Type B pancreatic cell (in vitro differentiated cells): ENCODE measurements around the gene SELENOK. TPM values are rescaled to one million over a fixed set of nuclear protein-coding genes. Genes with fewer than 3 reads are reported as not detected.

Experiments used
- DNase-seq: peaks from one replicate; pipeline ENCODE4 v3.0.0; 2021; ENCODE audit warnings: mixed read lengths; ENCODE audit not compliant: unreplicated experiment; ENCODE audit errors: extremely low spot score
- H3K27ac Mint-ChIP-seq: 2 replicates; pipeline ENCODE4 v1.8.0; 2021; ENCODE audit warnings: mild to moderate bottlenecking, mixed read lengths
- H3K27me3 Mint-ChIP-seq: 2 replicates; pipeline ENCODE4 v1.8.0; 2021; ENCODE audit warnings: mixed read lengths
- H3K36me3 Mint-ChIP-seq: 2 replicates; pipeline ENCODE4 v1.8.0; 2021; ENCODE audit warnings: mixed read lengths
- H3K4me1 Mint-ChIP-seq: one replicate; pipeline ENCODE4 v1.8.0; 2021; ENCODE audit warnings: mixed read lengths; ENCODE audit not compliant: unreplicated experiment
- H3K4me3 Mint-ChIP-seq: 2 replicates; pipeline ENCODE4 v1.8.0; 2021; ENCODE audit warnings: mild to moderate bottlenecking, mixed read lengths
- H3K9me3 Mint-ChIP-seq: 2 replicates; pipeline ENCODE4 v1.8.0; 2021; ENCODE audit warnings: mixed read lengths
- total RNA-seq: library from RNA; stranded (reverse); gene quantifications from 2 replicates; pipeline ENCODE4 v1.2.1, GENCODE V29; 2021; ENCODE audit warnings: low replicate concordance
- TF ChIP-seq, protein P1 (sequence below): fragments of 200-600 bp; sonication (generic); conservative IDR thresholded peaks from 2 replicates; pipeline ENCODE4 v1.5.0; 2021; ENCODE audit warnings: antibody characterized with exemption, mild to moderate bottlenecking

SELENOK gene
- total RNA-seq, 1 donor from 2014 or later, result 46.8 TPM

DNA sequence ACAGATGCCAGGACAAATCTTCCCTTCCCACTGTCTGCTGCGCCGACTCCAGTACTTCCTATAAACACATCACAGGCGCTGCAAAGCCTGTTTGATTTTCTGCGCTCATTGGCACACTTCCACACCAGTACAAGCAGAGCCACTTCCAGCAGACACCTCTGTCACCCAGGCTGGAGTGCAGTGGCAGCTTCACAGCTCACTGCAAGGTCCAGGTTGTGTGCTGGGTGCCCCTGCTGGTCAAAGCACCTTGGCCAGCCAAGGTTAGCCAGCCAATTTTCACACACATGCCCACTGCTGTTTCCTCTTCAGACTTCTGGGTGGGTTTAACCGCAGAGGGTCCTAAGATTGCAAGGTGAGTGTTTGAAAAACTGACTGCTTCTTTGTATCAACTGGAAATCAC, 50.4 kb downstream of the SELENOK start:
- Mint-ChIP-seq H3K4me3 (no peak overlapping the region), H3K27me3 (peaks cover 3% of the 10 kb centered on the region), H3K9me3 (no peaks in the 10 kb centered on the region), H3K36me3 (no peaks in the 10 kb centered on the region), H3K27ac (no peak overlapping the region), H3K4me1 (peaks cover 30% of the 10 kb centered on the region)
- DNase-seq, result no peak
- TF ChIP-seq, protein P1, sequence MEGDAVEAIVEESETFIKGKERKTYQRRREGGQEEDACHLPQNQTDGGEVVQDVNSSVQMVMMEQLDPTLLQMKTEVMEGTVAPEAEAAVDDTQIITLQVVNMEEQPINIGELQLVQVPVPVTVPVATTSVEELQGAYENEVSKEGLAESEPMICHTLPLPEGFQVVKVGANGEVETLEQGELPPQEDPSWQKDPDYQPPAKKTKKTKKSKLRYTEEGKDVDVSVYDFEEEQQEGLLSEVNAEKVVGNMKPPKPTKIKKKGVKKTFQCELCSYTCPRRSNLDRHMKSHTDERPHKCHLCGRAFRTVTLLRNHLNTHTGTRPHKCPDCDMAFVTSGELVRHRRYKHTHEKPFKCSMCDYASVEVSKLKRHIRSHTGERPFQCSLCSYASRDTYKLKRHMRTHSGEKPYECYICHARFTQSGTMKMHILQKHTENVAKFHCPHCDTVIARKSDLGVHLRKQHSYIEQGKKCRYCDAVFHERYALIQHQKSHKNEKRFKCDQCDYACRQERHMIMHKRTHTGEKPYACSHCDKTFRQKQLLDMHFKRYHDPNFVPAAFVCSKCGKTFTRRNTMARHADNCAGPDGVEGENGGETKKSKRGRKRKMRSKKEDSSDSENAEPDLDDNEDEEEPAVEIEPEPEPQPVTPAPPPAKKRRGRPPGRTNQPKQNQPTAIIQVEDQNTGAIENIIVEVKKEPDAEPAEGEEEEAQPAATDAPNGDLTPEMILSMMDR, result no peak

- Mint-ChIP-seq H3K27ac (no peak overlapping the region), H3K27me3 (no peaks in the 10 kb centered on the region), H3K4me3 (no peak overlapping the region), H3K4me1 (peaks cover 5% of the 10 kb centered on the region), H3K9me3 (no peaks in the 10 kb centered on the region), H3K36me3 (peaks cover 4% of the 10 kb centered on the region)
- TF ChIP-seq, protein P1, result no peak
- DNase-seq, result no peak
Measured at GRCh38 chr3:53837331-53837730, 54.3 kb downstream of the SELENOK start.

- Mint-ChIP-seq H3K27ac (no peak overlapping the region), H3K36me3 (peaks cover 4% of the 10 kb centered on the region), H3K4me1 (peaks cover 3% of the 10 kb centered on the region), H3K27me3 (no peaks in the 10 kb centered on the region), H3K9me3 (no peaks in the 10 kb centered on the region), H3K4me3 (no peak overlapping the region)
- TF ChIP-seq, protein P1, result no peak
- DNase-seq, result peak; percentile 39
Measured at GRCh38 chr3:53836084-53836872, 55.4 kb downstream of the SELENOK start.

GRCh38 chr3:53835257-53835656, 56.4 kb downstream of the SELENOK start:
- H3K27me3 Mint-ChIP-seq, result no peaks in the 10 kb centered on the region

DNA sequence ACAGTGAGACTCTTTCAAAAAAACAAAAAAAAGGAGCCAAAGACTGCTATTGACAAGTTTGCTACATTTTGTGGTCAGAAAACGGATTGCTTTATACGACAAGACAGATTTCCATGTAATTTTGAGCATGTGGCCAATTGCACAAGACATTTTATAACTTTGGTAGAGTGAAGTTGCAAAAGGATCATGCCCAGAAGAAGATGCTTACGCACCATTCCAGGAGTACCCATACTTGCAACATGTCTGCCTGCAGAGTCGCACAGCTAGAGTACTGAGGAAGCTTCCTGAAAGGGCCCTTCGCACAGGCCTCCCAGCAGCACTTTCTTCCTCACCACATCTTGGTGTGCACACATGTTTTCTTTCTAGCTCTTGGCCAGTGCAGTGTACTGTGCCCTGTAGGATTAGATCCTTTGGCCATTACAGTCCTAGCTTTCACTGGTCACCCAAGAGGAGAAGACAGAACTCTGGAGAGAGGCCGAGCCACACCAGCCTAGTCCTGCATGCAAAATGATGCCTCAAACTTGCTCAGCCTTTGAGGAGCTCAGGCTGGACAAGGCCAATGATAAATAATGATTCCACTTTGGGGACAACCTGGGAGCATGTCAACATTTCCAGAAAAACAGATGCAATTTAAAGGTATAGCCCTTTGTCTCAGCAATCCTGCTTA, 57.1 kb downstream of the SELENOK start:
- H3K36me3 Mint-ChIP-seq, result peaks cover 4% of the 10 kb centered on the region
- TF ChIP-seq, protein P1, result no peak
- H3K4me1 Mint-ChIP-seq, result peaks cover 3% of the 10 kb centered on the region
- no peak for DNase-seq
- H3K27me3 Mint-ChIP-seq, result no peaks in the 10 kb centered on the region
- H3K27ac Mint-ChIP-seq, result no peak overlapping the region
- no peak overlapping the region for H3K4me3 Mint-ChIP-seq
- no peaks in the 10 kb centered on the region for H3K9me3 Mint-ChIP-seq

More at GRCh38 chr3:53835257-53835656, 56.4 kb downstream of the SELENOK start:
- H3K4me3 Mint-ChIP-seq, result no peak overlapping the region
- H3K36me3 Mint-ChIP-seq, result peaks cover 4% of the 10 kb centered on the region
- no peak for DNase-seq
- no peaks in the 10 kb centered on the region for H3K9me3 Mint-ChIP-seq
- H3K4me1 Mint-ChIP-seq, result peaks cover 3% of the 10 kb centered on the region
- H3K27ac Mint-ChIP-seq, result no peak overlapping the region
- TF ChIP-seq, protein P1, result no peak

Other genes starting within 250 kb of the SELENOK start
- gene CHDH, start 45.4 kb downstream of the SELENOK start, total RNA-seq, result 8.0 and 9.6 TPM in 2 replicates
- 10.5 and 10.8 TPM in 2 replicates for gene IL17RB, start 45.3 kb downstream of the SELENOK start, total RNA-seq
- gene ACTR8, start 9.7 kb downstream of the SELENOK start, total RNA-seq, result 40.1 and 46.7 TPM in 2 replicates
- 1.8 and 2.5 TPM in 2 replicates for gene CACNA2D3, start 230.7 kb upstream of the SELENOK start, total RNA-seq